ENCODE measurements around the gene CEACAM5. TPM values are rescaled to one million over a fixed set of nuclear protein-coding genes. Genes with fewer than 3 reads are reported as not detected.
"Not testable (repeated sequence)": the region's sequence is repeated elsewhere in the genome, so short reads cannot be mapped to it uniquely, and the experiment has no call there.

Gene CEACAM5
- total RNA-seq, 1 donor from 2014 or later, result not detected

GRCh38 chr19:41700381-41701195 lies 7.8 kb upstream of the CEACAM5 start:
- no peak for DNase-seq (ENCODE audit: extremely low read depth, low read depth, low spot score)

DNA sequence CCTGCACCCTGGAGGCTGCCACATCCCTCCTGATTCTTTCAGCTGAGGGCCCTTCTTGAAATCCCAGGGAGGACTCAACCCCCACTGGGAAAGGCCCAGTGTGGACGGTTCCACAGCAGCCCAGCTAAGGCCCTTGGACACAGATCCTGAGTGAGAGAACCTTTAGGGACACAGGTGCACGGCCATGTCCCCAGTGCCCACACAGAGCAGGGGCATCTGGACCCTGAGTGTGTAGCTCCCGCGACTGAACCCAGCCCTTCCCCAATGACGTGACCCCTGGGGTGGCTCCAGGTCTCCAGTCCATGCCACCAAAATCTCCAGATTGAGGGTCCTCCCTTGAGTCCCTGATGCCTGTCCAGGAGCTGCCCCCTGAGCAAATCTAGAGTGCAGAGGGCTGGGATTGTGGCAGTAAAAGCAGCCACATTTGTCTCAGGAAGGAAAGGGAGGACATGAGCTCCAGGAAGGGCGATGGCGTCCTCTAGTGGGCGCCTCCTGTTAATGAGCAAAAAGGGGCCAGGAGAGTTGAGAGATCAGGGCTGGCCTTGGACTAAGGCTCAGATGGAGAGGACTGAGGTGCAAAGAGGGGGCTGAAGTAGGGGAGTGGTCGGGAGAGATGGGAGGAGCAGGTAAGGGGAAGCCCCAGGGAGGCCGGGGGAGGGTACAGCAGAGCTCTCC lies 6.9 kb upstream of the CEACAM5 start:
- no peak for DNase-seq (ENCODE audit: extremely low read depth, low read depth, low spot score)

DNA sequence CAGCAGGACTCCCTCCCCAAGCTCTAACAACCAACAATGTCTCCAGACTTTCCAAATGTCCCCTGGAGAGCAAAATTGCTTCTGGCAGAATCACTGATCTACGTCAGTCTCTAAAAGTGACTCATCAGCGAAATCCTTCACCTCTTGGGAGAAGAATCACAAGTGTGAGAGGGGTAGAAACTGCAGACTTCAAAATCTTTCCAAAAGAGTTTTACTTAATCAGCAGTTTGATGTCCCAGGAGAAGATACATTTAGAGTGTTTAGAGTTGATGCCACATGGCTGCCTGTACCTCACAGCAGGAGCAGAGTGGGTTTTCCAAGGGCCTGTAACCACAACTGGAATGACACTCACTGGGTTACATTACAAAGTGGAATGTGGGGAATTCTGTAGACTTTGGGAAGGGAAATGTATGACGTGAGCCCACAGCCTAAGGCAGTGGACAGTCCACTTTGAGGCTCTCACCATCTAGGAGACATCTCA lies 6.2 kb upstream of the CEACAM5 start:
- DNase-seq (ENCODE audit: extremely low read depth, low read depth, low spot score), result no peak

DNA sequence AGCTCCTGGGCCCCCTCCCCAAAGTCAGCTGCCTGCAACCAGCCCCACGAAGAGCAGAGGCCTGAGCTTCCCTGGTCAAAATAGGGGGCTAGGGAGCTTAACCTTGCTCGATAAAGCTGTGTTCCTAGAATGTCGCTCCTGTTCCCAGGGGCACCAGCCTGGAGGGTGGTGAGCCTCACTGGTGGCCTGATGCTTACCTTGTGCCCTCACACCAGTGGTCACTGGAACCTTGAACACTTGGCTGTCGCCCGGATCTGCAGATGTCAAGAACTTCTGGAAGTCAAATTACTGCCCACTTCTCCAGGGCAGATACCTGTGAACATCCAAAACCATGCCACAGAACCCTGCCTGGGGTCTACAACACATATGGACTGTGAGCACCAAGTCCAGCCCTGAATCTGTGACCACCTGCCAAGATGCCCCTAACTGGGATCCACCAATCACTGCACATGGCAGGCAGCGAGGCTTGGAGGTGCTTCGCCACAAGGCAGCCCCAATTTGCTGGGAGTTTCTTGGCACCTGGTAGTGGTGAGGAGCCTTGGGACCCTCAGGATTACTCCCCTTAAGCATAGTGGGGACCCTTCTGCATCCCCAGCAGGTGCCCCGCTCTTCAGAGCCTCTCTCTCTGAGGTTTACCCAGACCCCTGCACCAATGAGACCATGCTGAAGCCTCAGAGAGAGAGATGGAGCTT lies 4.7 kb upstream of the CEACAM5 start:
- DNase-seq (ENCODE audit: extremely low read depth, low read depth, low spot score), result no peak

- no peak for DNase-seq (ENCODE audit: extremely low read depth, low read depth, low spot score)
Observed at GRCh38 chr19:41705393-41706174, 2.8 kb upstream of the CEACAM5 start.

GRCh38 chr19:41706741-41707501 lies 1.5 kb upstream of the CEACAM5 start:
- no peak for DNase-seq (ENCODE audit: extremely low read depth, low read depth, low spot score)

DNA sequence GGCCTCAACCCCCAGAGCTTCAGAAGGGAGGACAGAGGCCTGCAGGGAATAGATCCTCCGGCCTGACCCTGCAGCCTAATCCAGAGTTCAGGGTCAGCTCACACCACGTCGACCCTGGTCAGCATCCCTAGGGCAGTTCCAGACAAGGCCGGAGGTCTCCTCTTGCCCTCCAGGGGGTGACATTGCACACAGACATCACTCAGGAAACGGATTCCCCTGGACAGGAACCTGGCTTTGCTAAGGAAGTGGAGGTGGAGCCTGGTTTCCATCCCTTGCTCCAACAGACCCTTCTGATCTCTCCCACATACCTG lies 969 bp upstream of the CEACAM5 start:
- DNase-seq (ENCODE audit: extremely low read depth, low read depth, low spot score), result no peak

DNA sequence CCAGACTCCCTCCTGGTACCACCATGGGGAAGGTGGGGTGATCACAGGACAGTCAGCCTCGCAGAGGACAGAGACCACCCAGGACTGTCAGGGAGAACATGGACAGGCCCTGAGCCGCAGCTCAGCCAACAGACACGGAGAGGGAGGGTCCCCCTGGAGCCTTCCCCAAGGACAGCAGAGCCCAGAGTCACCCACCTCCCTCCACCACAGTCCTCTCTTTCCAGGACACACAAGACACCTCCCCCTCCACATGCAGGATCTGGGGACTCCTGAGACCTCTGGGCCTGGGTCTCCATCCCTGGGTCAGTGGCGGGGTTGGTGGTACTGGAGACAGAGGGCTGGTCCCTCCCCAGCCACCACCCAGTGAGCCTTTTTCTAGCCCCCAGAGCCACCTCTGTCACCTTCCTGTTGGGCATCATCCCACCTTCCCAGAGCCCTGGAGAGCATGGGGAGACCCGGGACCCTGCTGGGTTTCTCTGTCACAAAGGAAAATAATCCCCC lies 505 bp upstream of the CEACAM5 start:
- DNase-seq (ENCODE audit: extremely low read depth, low read depth, low spot score), result no peak

- not testable (repeated sequence) for DNase-seq (ENCODE audit: extremely low read depth, low read depth, low spot score)
Observed at GRCh38 chr19:41709516-41709915, 1.1 kb downstream of the CEACAM5 start.

- DNase-seq (ENCODE audit: extremely low read depth, low read depth, low spot score), result no peak
Observed at GRCh38 chr19:41709951-41710645, 1.7 kb downstream of the CEACAM5 start.

- DNase-seq (ENCODE audit: extremely low read depth, low read depth, low spot score), result no peak
Observed at GRCh38 chr19:41711376-41712261, 3.2 kb downstream of the CEACAM5 start.

DNA sequence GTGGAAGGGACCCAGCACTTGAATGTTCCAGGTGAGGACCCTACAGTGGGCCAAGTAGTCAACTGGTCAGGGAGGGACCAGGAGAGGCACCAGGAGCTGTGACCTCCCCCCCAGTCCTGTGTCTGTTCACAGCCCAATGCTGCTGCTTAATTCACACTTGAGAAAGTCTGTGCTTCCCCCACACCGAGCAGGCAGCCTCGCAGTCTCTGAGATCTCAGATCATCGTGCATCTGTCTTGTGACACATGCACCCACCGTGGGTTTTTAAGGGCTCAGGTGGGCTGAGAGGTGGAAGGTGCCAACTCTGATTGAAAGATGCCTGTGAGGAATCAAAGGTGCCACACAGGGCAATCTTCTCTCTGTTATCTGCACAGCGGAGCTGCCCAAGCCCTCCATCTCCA lies 6.2 kb downstream of the CEACAM5 start:
- DNase-seq (ENCODE audit: extremely low read depth, low read depth, low spot score), result no peak

DNA sequence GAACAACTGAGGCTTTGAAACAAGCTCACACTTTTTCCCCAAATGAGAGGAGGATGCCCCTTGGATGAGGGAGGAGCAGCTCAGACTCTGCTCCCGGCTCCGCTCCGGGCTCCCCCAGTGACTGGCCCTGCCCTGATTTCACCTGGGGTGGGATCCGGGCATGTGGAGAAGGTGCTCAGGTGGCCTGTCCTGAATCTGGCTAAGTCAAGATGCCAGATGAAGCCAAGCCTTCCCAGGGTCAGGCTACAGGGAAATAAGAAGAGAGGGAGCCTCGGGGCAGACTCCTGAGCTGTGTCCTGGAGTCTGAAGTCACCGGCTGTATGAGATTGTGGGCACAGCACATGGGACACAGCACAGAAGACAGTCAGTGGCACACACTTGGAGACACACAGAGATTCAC lies 10.3 kb downstream of the CEACAM5 start:
- no peak for DNase-seq (ENCODE audit: extremely low read depth, low read depth, low spot score)

DNA sequence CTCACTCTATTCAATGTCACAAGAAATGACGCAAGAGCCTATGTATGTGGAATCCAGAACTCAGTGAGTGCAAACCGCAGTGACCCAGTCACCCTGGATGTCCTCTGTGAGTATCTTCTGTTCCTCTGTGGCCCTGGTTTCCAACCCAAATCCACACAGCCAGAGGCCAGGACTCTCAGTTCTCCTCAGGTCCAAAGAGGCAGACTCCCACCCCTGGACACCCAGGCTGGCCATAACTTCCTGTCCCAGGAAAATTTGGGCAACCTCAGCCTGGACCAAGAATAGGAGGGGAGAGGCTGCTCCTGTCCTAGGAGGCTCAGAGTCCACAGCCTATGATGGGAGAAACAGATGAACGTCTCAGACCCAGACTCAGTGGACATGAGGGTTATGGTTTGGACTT lies 11.7 kb downstream of the CEACAM5 start:
- DNase-seq (ENCODE audit: extremely low read depth, low read depth, low spot score), result no peak

- DNase-seq (ENCODE audit: extremely low read depth, low read depth, low spot score), result no peak
Observed at GRCh38 chr19:41726493-41726892, 18.1 kb downstream of the CEACAM5 start.

GRCh38 chr19:41734156-41734555 lies 25.7 kb downstream of the CEACAM5 start:
- DNase-seq (ENCODE audit: extremely low read depth, low read depth, low spot score), result no peak

DNA sequence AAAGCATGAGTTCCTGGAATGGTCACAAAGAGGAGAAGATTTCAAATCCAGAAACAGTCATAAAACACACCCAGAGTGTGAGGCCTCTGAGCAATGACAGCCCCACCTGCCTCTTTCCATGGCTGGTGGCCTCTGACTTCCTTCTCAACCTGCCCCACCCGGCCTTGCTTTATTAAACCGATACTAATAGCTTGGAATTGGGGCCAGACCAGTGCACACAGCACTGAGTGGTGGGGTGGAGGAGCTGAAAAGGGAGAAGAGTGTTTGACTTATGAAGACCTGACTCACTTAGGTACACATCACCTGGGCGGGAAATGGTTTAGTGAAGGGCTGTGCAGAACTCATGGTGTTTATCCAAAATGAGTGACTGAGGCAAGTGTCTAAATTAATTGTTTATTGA lies 26.2 kb downstream of the CEACAM5 start:
- DNase-seq (ENCODE audit: extremely low read depth, low read depth, low spot score), result no peak

- no peak for DNase-seq (ENCODE audit: extremely low read depth, low read depth, low spot score)
Observed at GRCh38 chr19:41735071-41735600, 26.7 kb downstream of the CEACAM5 start.
